Measurements from ENCODE around the gene MLPH.

- TF ChIP-seq CTCF (IDR thresholded peaks at IDR 0.05) (no peak), EZH2 (IDR thresholded peaks at IDR 0.05) (no peak), EZH2phosphoT487 (IDR thresholded peaks at IDR 0.05) (no peak)
Observed at GRCh38 chr2:237563816-237564215, 76.8 kb downstream of the MLPH start.

Data from neural progenitor cell (in vitro differentiated cells).